Activated naive CD4-positive, alpha-beta T cell treated with anti-CD3 and anti-CD28 coated beads, Interleukin-2, amount 10 ng/mL, durations not matched to agents 7 days and 5 days (primary cell): ENCODE data around the gene NAB1.

Experiments
- CTCF ChIA-PET: fragments of 350-600 bp; sonication (Branson Sonifier 250); formaldehyde crosslinking; loops from one replicate; lab custom pipeline; 2021; ENCODE audit warnings: antibody characterized with exemption; lab: Charles Lee
- DNase-seq: peaks from one replicate; pipeline ENCODE4 v3.0.0-alpha.2; 2020
- H3K27ac Mint-ChIP-seq: one replicate; pipeline ENCODE4 v1.8.0; 2021; ENCODE audit warnings: mild to moderate bottlenecking, moderate library complexity, mixed read lengths
- H3K27me3 Mint-ChIP-seq: one replicate; pipeline ENCODE4 v1.8.0; 2021; ENCODE audit warnings: mild to moderate bottlenecking, mixed read lengths
- H3K36me3 Mint-ChIP-seq: one replicate; pipeline ENCODE4 v1.8.0; 2021; ENCODE audit warnings: mixed read lengths
- H3K4me1 Mint-ChIP-seq: one replicate; pipeline ENCODE4 v1.8.0; 2021; ENCODE audit warnings: mixed read lengths
- H3K4me3 Mint-ChIP-seq: one replicate; pipeline ENCODE4 v1.8.0; 2021; ENCODE audit warnings: mild to moderate bottlenecking, moderate library complexity, mixed read lengths
- H3K9me3 Mint-ChIP-seq: one replicate; pipeline ENCODE4 v1.8.0; 2021; ENCODE audit warnings: mixed read lengths

NAB1 gene

DNA sequence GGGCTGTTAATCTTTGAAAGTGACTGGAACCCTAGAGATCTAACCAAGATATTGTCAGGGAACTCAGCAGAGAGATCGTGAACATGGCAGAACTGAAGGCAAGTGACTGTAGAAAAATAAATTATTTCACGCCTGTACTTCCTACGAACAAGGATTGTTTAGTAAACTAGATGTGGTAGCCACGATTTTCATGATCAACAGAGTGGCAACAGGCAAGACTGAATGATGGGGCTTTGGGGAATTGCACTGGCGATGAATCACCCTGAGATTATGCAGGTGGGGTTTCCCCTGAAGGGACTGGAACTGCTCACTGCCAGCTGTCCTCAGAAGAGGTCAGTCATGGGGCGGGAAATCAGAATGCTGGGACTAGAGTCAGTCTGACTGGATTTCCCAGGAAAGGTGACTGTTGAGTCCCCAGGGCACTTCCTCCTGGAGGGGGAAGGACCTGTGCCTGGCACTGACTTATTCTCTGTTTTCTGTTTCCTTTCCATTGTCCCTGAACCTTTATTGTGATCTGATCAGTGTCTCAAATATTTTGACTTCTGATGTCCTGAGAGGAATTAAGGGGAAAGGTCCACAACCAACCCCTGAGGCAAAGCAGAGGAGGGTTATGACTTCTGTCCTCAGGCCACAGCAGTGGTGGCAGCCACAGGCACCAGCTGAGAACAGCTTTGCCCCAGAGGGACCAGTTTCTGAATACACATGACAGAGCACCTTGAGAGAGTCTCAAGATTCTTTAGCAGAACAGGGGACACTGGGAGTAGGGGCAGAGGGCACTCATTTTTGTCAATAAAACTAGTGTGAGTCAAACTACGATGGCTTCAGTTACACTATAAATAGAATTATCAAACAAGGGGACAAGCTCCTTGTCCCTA, 70.0 kb downstream of the NAB1 start:
- Mint-ChIP-seq H3K27me3 (peaks cover 2% of the 10 kb centered on the region), H3K27ac (no peak overlapping the region), H3K4me1 (peaks cover 16% of the 10 kb centered on the region), H3K36me3 (no peaks in the 10 kb centered on the region), H3K4me3 (no peak overlapping the region), H3K9me3 (no peaks in the 10 kb centered on the region)
- no peak for DNase-seq
- CTCF ChIA-PET: interaction anchor here (0.6 kb wide), 1 partner anchor 648 kb away, joined by 3 read pairs; no protein-coding TSS in a partner anchor

- no peak for DNase-seq
- CTCF ChIA-PET: no interaction called here
- peaks cover 16% of the 10 kb centered on the region for H3K4me1 Mint-ChIP-seq
- no peak overlapping the region for H3K4me3 Mint-ChIP-seq
- H3K27me3 Mint-ChIP-seq: no peaks in the 10 kb centered on the region
- no peaks in the 10 kb centered on the region for H3K36me3 Mint-ChIP-seq
- H3K27ac Mint-ChIP-seq: no peak overlapping the region
- no peaks in the 10 kb centered on the region for H3K9me3 Mint-ChIP-seq
These were observed 71.4 kb downstream of the NAB1 start for GRCh38 chr2:190720276-190720675.

DNA sequence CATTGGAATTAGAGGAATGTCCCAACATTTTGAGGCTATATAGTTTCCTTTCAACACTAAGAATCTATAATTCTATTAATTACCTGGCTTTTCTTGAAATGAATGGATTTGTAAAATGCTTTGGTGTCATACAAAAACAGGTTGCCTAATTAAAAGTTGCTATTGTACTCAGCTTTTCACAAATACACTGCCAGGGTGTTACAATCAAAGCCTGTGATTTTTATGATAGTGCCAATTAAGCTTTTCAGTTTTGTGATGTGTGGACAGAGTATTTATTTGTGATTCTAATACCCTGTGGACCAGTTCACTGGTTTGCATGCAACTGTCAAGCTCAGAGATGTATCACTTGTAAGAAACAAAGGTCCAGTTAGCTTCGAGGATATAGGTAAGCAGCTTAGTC, 71.8 kb downstream of the NAB1 start:
- no peaks in the 10 kb centered on the region for H3K27me3 Mint-ChIP-seq
- H3K27ac Mint-ChIP-seq: no peak overlapping the region
- CTCF ChIA-PET: no interaction called here
- no peak for DNase-seq
- no peak overlapping the region for H3K4me3 Mint-ChIP-seq
- H3K36me3 Mint-ChIP-seq: no peaks in the 10 kb centered on the region
- no peaks in the 10 kb centered on the region for H3K9me3 Mint-ChIP-seq
- peaks cover 16% of the 10 kb centered on the region for H3K4me1 Mint-ChIP-seq

- Mint-ChIP-seq H3K4me3 (no peak overlapping the region), H3K27me3 (no peaks in the 10 kb centered on the region), H3K4me1 (peaks cover 16% of the 10 kb centered on the region), H3K27ac (no peak overlapping the region), H3K36me3 (no peaks in the 10 kb centered on the region), H3K9me3 (no peaks in the 10 kb centered on the region)
- no peak for DNase-seq
- CTCF ChIA-PET: interaction anchor here (0.6 to 0.9 kb wide), 2 partner anchors 59 to 86 kb away, joined by 3 read pairs; no protein-coding TSS in a partner anchor
These were observed 73.3 kb downstream of the NAB1 start for GRCh38 chr2:190722061-190722759.

GRCh38 chr2:190722835-190723234, 74.0 kb downstream of the NAB1 start:
- no peak overlapping the region for H3K4me3 Mint-ChIP-seq
- H3K27me3 Mint-ChIP-seq: no peaks in the 10 kb centered on the region
- H3K4me1 Mint-ChIP-seq: peaks cover 16% of the 10 kb centered on the region
- CTCF ChIA-PET: no interaction called here
- no peak overlapping the region for H3K27ac Mint-ChIP-seq
- no peak for DNase-seq
- H3K36me3 Mint-ChIP-seq: no peaks in the 10 kb centered on the region
- no peaks in the 10 kb centered on the region for H3K9me3 Mint-ChIP-seq

- H3K4me1 Mint-ChIP-seq: peaks cover 12% of the 10 kb centered on the region
- CTCF ChIA-PET: no interaction called here
- DNase-seq: no peak
- H3K36me3 Mint-ChIP-seq: no peaks in the 10 kb centered on the region
- H3K27me3 Mint-ChIP-seq: no peaks in the 10 kb centered on the region
- no peaks in the 10 kb centered on the region for H3K9me3 Mint-ChIP-seq
- no peak overlapping the region for H3K4me3 Mint-ChIP-seq
- H3K27ac Mint-ChIP-seq: no peak overlapping the region
These were observed 74.7 kb downstream of the NAB1 start for GRCh38 chr2:190723397-190724090.

DNA sequence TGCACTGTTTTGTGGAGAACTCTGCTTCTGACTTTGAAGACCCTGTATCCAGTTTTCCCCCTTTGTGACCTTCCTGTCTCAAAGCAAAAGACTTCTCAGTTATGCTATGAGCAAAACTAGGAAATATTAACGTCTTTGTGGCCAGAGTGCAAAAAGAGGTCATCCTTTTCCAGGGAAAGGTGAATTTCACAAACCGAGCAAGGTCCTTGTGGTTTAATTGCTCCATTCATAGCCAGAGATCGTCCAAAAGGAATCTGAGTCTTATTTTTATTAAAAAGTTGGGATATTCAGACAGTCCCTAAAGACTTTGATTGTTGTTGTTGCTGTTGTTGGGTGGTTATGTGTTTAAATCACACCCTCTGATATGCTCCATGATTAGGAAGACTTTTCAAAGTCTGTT, 77.4 kb downstream of the NAB1 start:
- Mint-ChIP-seq H3K4me3 (no peak overlapping the region), H3K4me1 (peaks cover 11% of the 10 kb centered on the region), H3K36me3 (no peaks in the 10 kb centered on the region), H3K9me3 (no peaks in the 10 kb centered on the region), H3K27ac (no peak overlapping the region), H3K27me3 (no peaks in the 10 kb centered on the region)
- CTCF ChIA-PET: no interaction called here
- DNase-seq: no peak

- H3K9me3 Mint-ChIP-seq: no peaks in the 10 kb centered on the region
- CTCF ChIA-PET: no interaction called here
- no peak overlapping the region for H3K27ac Mint-ChIP-seq
- H3K4me1 Mint-ChIP-seq: no peaks in the 10 kb centered on the region
- no peaks in the 10 kb centered on the region for H3K36me3 Mint-ChIP-seq
- no peak for DNase-seq
- H3K27me3 Mint-ChIP-seq: no peaks in the 10 kb centered on the region
- no peak overlapping the region for H3K4me3 Mint-ChIP-seq
These were observed 87.5 kb downstream of the NAB1 start for GRCh38 chr2:190736355-190736754.

DNA sequence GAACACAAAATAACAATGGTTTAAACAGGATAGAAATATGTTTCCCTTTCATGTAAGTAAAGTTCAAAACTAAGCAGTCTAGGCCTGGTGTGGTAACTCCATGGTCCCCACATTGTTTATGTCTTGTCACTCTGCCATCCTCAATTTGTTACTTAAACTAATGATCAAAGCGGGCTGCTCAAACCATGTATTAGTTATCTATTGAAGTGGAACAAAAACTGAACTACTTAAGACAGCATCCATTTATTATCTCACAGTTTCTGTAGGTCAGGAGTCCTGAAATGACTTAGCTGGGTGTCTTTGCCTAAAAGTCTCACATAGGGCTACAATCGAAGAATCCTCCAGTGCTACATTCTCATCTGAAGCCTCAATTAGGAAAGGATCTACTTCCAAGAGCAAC, 91.6 kb downstream of the NAB1 start:
- Mint-ChIP-seq H3K27ac (no peak overlapping the region), H3K27me3 (peaks cover 4% of the 10 kb centered on the region), H3K4me3 (no peak overlapping the region), H3K9me3 (no peaks in the 10 kb centered on the region), H3K36me3 (no peaks in the 10 kb centered on the region), H3K4me1 (no peaks in the 10 kb centered on the region)
- CTCF ChIA-PET: no interaction called here
- no peak for DNase-seq
